GM23338 (cell line): Measurements from ENCODE around the gene VWA3B. TPM values are rescaled to one million over a fixed set of nuclear protein-coding genes. Genes with fewer than 3 reads are reported as not detected.

Experiments
- ATAC-seq: fragments of 200-7000 bp; cut with Tn5 transposase; 3 replicates; pipeline ENCODE4 v1.9.1; 2020
- DNase-seq: peaks from one replicate; pipeline ENCODE4 v3.0.0-alpha.2; 2015; ENCODE audit warnings: low spot score
- H2AFZ ChIP-seq: fragments of 200-600 bp; sonication (generic); 2 replicates; pipeline ENCODE4 v1.8.0; 2016; ENCODE audit warnings: antibody characterized with exemption, mild to moderate bottlenecking, moderate library complexity
- H3F3A ChIP-seq: fragments of 200-600 bp; sonication (generic); replicated peaks from 2 replicates; pipeline ENCODE4 v1.8.0; 2017; ENCODE audit warnings: antibody characterized with exemption, mixed run types, low read depth
- H3K27ac ChIP-seq: fragments of 200-600 bp; sonication (generic); 2 replicates; pipeline ENCODE4 v1.6.1; 2016; ENCODE audit warnings: low read depth
- H3K27me3 ChIP-seq: fragments of 200-600 bp; sonication (generic); 2 replicates; pipeline ENCODE4 v1.8.0; 2016; ENCODE audit warnings: mild to moderate bottlenecking, mixed run types, moderate library complexity; ENCODE audit not compliant: insufficient read depth
- H3K36me3 ChIP-seq: fragments of 200-600 bp; sonication (generic); 2 replicates; pipeline ENCODE4 v1.8.0; 2016; ENCODE audit warnings: mild to moderate bottlenecking; ENCODE audit not compliant: insufficient read depth
- H3K4me1 ChIP-seq: fragments of 200-600 bp; sonication (generic); 2 replicates; pipeline ENCODE4 v1.8.0; 2016; ENCODE audit warnings: mild to moderate bottlenecking, moderate library complexity; ENCODE audit not compliant: insufficient read depth
- H3K4me2 ChIP-seq: fragments of 200-600 bp; sonication (generic); 2 replicates; pipeline ENCODE4 v1.7.1; 2017; ENCODE audit warnings: mixed run types
- H3K4me3 ChIP-seq: fragments of 200-600 bp; sonication (generic); 2 replicates; pipeline ENCODE4 v1.6.1; 2016; ENCODE audit warnings: mixed run types
- H3K79me2 ChIP-seq: fragments of 200-600 bp; sonication (generic); replicated peaks from 2 replicates; pipeline ENCODE4 v1.8.0; 2017; ENCODE audit warnings: mild to moderate bottlenecking; ENCODE audit not compliant: insufficient read depth
- H3K9me2 ChIP-seq: fragments of 200-600 bp; sonication (generic); 2 replicates; pipeline ENCODE4 v1.8.0; 2017; ENCODE audit not compliant: insufficient read depth
- H4K20me1 ChIP-seq: fragments of 200-600 bp; sonication (generic); replicated peaks from 2 replicates; pipeline ENCODE4 v1.8.0; 2017; ENCODE audit warnings: mild to moderate bottlenecking; ENCODE audit not compliant: insufficient read depth
- H3K27ac Mint-ChIP-seq: 2 replicates; pipeline ENCODE4 v1.8.0; 2020; ENCODE audit warnings: inconsistent platforms, mild to moderate bottlenecking, moderate library complexity, mixed read lengths
- H3K27me3 Mint-ChIP-seq: 3 replicates; pipeline ENCODE4 v1.8.0; 2022; ENCODE audit warnings: low read depth, mild to moderate bottlenecking, moderate library complexity, mixed read lengths, inconsistent platforms; ENCODE audit not compliant: insufficient read depth, poor library complexity
- H3K36me3 Mint-ChIP-seq: 3 replicates; pipeline ENCODE4 v1.8.0; 2021; ENCODE audit warnings: low read depth, mild to moderate bottlenecking, inconsistent platforms, moderate library complexity, mixed read lengths
- H3K4me1 Mint-ChIP-seq: 3 replicates; pipeline ENCODE4 v1.8.0; 2020; ENCODE audit warnings: mild to moderate bottlenecking, inconsistent platforms, mixed read lengths
- H3K4me3 Mint-ChIP-seq: 3 replicates; pipeline ENCODE4 v1.8.0; 2021; ENCODE audit warnings: moderate library complexity, mild to moderate bottlenecking, inconsistent platforms, mixed read lengths
- H3K9me3 Mint-ChIP-seq: 3 replicates; pipeline ENCODE4 v1.8.0; 2020; ENCODE audit warnings: moderate library complexity, mild to moderate bottlenecking, inconsistent platforms, mixed read lengths
- EZH2 ChIP-seq: fragments of 200-600 bp; sonication (generic); IDR thresholded peaks from one replicate; pipeline ENCODE4 v1.8.0; 2017; ENCODE audit warnings: antibody characterized with exemption, mild to moderate bottlenecking, low read depth; ENCODE audit not compliant: unreplicated experiment
- EZH2phosphoT487 ChIP-seq: fragments of 200-600 bp; sonication (generic); IDR thresholded peaks from one replicate; pipeline ENCODE4 v1.8.1; 2018; ENCODE audit warnings: antibody characterized with exemption; ENCODE audit not compliant: unreplicated experiment
- POLR2AphosphoS5 ChIP-seq: IDR thresholded peaks from 2 replicates; pipeline ENCODE4 v1.6.1; 2016; ENCODE audit warnings: antibody characterized with exemption, low read depth
- STAT1 ChIP-seq: IDR thresholded peaks from one replicate; pipeline ENCODE4 v1.6.1; 2016; ENCODE audit warnings: antibody characterized with exemption; ENCODE audit not compliant: unreplicated experiment
- ZNF331 ChIP-seq: fragments of 250-450 bp; sonication (Bioruptor Pico); IDR thresholded peaks from 2 replicates; pipeline ENCODE4 v1.5.0; 2020; ENCODE audit warnings: low read depth, mild to moderate bottlenecking, moderate library complexity
- polyA plus RNA-seq: library from polyadenylated mRNA; unstranded; fragments of >200 nt; fragmentation: Nextera tagmentation; extraction: Ambion mirVana; gene quantifications from 2 replicates; pipeline ENCODE4 v1.2.1, GENCODE V29; 2016
- total RNA-seq: library from RNA; depleted of rRNA; stranded (reverse); fragments of >200 nt; shearing (Covaris generic); gene quantifications from 2 replicates; pipeline ENCODE4 v1.2.3, GENCODE V29; 2014
- TF ChIP-seq, protein P1 (sequence below), 2 experiments: fragments of 200-600 bp in 1 of 2; sonication (generic) in 1 of 2; conservative IDR thresholded peaks; 2 replicates each; pipeline versions ENCODE4 v1.5.1 to v1.6.1; 2016 to 2017; ENCODE audit warnings: antibody characterized with exemption in 2 of 2, low read depth in 2 of 2, mild to moderate bottlenecking in 2 of 2, moderate library complexity in 1 of 2

Gene VWA3B
- total and polyA plus RNA-seq, 2 experiments from 2014 or later = not detected

DNA sequence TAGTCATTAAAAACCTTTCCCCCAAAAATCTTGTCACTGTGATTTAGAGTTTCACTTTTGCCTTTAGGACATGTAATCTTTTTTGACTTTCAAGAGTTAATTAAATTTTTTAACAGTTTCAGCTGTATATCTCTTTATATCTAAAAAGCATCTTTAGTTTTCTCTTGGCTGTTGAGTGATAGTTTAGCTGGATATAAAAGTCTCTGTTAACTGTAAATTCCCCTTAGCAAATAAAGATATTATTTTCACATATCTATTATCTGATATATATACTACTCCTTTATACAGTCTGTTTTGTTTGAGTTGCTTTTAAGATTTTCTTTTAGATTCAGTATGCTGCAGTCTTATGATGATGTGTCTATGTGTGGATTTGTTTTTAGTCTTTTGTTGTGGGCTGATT is 160.4 kb downstream of the VWA3B start (continued):
- TF ChIP-seq, protein P1, sequence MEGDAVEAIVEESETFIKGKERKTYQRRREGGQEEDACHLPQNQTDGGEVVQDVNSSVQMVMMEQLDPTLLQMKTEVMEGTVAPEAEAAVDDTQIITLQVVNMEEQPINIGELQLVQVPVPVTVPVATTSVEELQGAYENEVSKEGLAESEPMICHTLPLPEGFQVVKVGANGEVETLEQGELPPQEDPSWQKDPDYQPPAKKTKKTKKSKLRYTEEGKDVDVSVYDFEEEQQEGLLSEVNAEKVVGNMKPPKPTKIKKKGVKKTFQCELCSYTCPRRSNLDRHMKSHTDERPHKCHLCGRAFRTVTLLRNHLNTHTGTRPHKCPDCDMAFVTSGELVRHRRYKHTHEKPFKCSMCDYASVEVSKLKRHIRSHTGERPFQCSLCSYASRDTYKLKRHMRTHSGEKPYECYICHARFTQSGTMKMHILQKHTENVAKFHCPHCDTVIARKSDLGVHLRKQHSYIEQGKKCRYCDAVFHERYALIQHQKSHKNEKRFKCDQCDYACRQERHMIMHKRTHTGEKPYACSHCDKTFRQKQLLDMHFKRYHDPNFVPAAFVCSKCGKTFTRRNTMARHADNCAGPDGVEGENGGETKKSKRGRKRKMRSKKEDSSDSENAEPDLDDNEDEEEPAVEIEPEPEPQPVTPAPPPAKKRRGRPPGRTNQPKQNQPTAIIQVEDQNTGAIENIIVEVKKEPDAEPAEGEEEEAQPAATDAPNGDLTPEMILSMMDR (conservative IDR thresholded peaks at IDR 0.05; ENCODE audit: low read depth in 2 of 2) = no peak
- TF ChIP-seq STAT1 (no peak), EZH2 (no peak), POLR2AphosphoS5 (no peak), EZH2phosphoT487 (no peak)

DNA sequence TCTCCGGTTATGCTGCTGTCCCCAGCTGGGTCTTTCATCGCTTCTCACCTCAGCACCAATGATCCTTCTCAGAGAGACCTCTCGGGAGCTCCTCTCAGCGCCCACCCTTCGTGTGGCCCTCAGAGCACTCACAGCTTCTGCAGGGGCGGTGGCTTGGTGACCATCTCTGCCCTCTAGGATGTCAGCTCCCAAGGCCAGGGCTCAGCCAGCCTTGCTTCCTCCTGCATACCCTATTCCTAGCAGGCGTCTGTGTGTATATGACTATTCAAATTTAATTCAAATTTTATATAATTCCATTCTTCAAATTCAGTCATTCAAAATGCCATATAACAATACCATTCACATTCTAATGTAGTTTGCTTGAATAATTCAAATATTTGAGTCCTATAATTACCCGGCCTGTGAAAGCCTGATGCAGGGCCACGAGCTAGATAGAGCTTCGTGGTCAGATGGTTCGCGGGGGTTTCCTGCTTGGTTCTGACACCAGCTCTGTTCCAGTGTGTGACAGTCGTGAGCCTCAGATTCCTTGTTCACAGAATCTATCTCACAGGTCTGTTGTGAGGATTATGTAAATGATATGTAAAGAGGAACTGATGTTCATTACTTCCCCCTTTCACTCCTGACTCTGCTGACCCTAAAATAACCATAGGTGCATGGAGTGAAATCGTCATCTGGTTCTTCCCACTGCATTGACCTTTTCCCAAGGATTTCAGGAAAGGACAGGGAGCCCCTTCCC is 165.2 kb downstream of the VWA3B start:
- Mint-ChIP-seq H3K27ac (no peak overlapping the region), H3K36me3 (peaks cover 8% of the 10 kb centered on the region; the same call in 1 of the 3 replicates), H3K4me3 (no peak overlapping the region), H3K4me1 (no peaks in the 10 kb centered on the region), H3K9me3 (peaks cover 13% of the 10 kb centered on the region), H3K27me3 (no peaks in the 10 kb centered on the region)
- TF ChIP-seq ZNF331 (CRISPR knock-in tag) (no peak), EZH2 (no peak)
- no peaks in the 10 kb centered on the region for H3K4me1 ChIP-seq
- H3K27ac ChIP-seq = no peak overlapping the region
- H3K79me2 ChIP-seq = no peaks in the 10 kb centered on the region
- no peaks in the 10 kb centered on the region for H3K27me3 ChIP-seq
- no peak overlapping the region for H3K4me2 ChIP-seq
- H3F3A ChIP-seq = no peaks in the 10 kb centered on the region
- peaks cover 8% of the 10 kb centered on the region; the same call in 1 of the 2 replicates for H3K36me3 ChIP-seq
- H2AFZ ChIP-seq = no peak overlapping the region
- H4K20me1 ChIP-seq = no peaks in the 10 kb centered on the region
- H3K9me2 ChIP-seq = peaks cover 5% of the 10 kb centered on the region; the same call in 1 of the 2 replicates
- no peak for ATAC-seq
- no peak for DNase-seq
- no peak overlapping the region for H3K4me3 ChIP-seq

DNA sequence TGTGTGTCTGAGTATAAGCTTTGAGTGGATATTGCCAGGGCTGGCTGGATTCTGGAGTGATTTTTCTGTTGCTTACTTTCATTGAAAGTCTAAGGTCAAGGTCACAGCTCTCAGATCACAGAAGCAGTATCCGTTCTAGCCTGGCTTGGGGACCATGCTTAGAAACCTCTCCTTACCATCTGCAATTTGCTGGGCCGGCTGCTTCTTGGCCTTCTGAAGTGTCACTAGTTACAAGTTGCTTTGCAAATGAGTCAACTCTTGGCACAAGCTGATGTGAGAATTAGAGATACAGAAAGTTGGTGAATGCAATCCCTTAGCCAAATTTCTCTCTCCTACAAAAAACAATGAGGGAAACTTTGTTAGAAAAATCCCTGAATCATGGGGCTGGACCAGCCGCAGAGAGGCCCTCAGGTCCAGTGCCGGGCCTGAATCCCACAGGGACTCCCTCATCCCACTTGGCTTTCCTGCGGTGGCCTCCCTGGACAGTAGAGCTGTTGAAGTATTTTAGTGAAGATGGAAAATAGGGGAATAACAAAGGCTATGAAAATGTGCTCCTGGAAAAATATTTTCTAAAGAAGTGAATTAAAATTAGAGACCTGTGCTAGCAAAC is 166.6 kb downstream of the VWA3B start:
- no peaks in the 10 kb centered on the region for H3K27me3 ChIP-seq
- DNase-seq (no peak), ATAC-seq (no peak)

More for the DNA sequence above, 166.6 kb downstream of the VWA3B start:
- no peaks in the 10 kb centered on the region; the same call in 2 of the 3 replicates for H3K36me3 Mint-ChIP-seq
- Histone ChIP-seq H4K20me1 (no peaks in the 10 kb centered on the region), H3F3A (no peaks in the 10 kb centered on the region), H3K4me3 (no peak overlapping the region), H3K9me2 (peaks cover under 1% of the 10 kb centered on the region; the same call in 1 of the 2 replicates), H3K36me3 (no peaks in the 10 kb centered on the region), H3K4me2 (no peak overlapping the region), H3K4me1 (no peaks in the 10 kb centered on the region), H3K27ac (no peak overlapping the region), H2AFZ (0 out of 2 replicates have a peak overlapping the region, but pooled peaks have one; percentile 78), H3K79me2 (no peaks in the 10 kb centered on the region)
- H3K9me3 Mint-ChIP-seq = peaks cover 3% of the 10 kb centered on the region
- no peak overlapping the region for H3K4me3 Mint-ChIP-seq
- H3K27ac Mint-ChIP-seq = no peak overlapping the region
- TF ChIP-seq ZNF331 (CRISPR knock-in tag) = no peak
- H3K4me1 Mint-ChIP-seq = no peaks in the 10 kb centered on the region
- no peaks in the 10 kb centered on the region for H3K27me3 Mint-ChIP-seq
